OCI-LY3 (cell line): ENCODE measurements around the gene CABP1.
A peak's percentile ranks its signal among the peaks of the same experiment; 100 is the strongest.

Experiments used
- H2AFZ ChIP-seq: fragments of 200-600, 300-600 bp; shearing (Covaris generic); 2 replicates; pipeline ENCODE4 v1.6.0; 2014; ENCODE audit warnings: antibody characterized with exemption, low read depth, low read length
- H3K27ac ChIP-seq: fragments of 200-600, 300-600 bp; sonication (generic); 2 replicates; pipeline ENCODE4 v1.5.1; 2014; ENCODE audit warnings: mild to moderate bottlenecking, low read length, moderate library complexity, mixed read lengths
- H3K27me3 ChIP-seq: fragments of 200-600, 300-600 bp; sonication (generic); 2 replicates; pipeline ENCODE4 v1.6.1; 2014; ENCODE audit warnings: low read depth, low read length, mixed read lengths
- H3K36me3 ChIP-seq: fragments of 200-600, 300-600 bp; sonication (generic); replicated peaks from 2 replicates; pipeline ENCODE3; 2014; ENCODE audit warnings: low read depth, low read length, mixed read lengths
- H3K4me1 ChIP-seq: fragments of 300-600, 200-600 bp; sonication (generic); 2 replicates; pipeline ENCODE4 v1.6.1; 2014; ENCODE audit warnings: low read length, mixed read lengths
- H3K4me2 ChIP-seq: fragments of 200-600, 300-600 bp; sonication (generic); 2 replicates; pipeline ENCODE4 v1.6.1; 2014; ENCODE audit warnings: low read length, mixed read lengths
- H3K4me3 ChIP-seq: fragments of 300-600, 200-600 bp; sonication (generic); 2 replicates; pipeline ENCODE4 v1.5.1; 2014; ENCODE audit warnings: antibody characterized with exemption, mild to moderate bottlenecking, low read length, moderate library complexity
- H3K79me2 ChIP-seq: fragments of 300-600, 200-600 bp; shearing (Covaris generic); 2 replicates; pipeline ENCODE4 v1.6.1; 2014; ENCODE audit warnings: mild to moderate bottlenecking, low read length, mixed read lengths
- H3K9ac ChIP-seq: fragments of 300-600, 200-600 bp; shearing (Covaris generic); 2 replicates; pipeline ENCODE4 v1.6.0; 2014; ENCODE audit warnings: mild to moderate bottlenecking, low read length, moderate library complexity
- H3K9me3 ChIP-seq: fragments of 200-600, 300-600 bp; shearing (Covaris generic); 2 replicates; pipeline ENCODE4 v1.6.1; 2014; ENCODE audit warnings: low read length, mixed read lengths; ENCODE audit not compliant: insufficient read depth
- H4K20me1 ChIP-seq: fragments of 200-600, 300-600 bp; sonication (generic); 2 replicates; pipeline ENCODE4 v1.6.1; 2016; ENCODE audit warnings: low read length, mixed read lengths; ENCODE audit not compliant: insufficient read depth
- CTCF ChIP-seq: fragments of 200-600, 300-600 bp; sonication (generic); IDR thresholded peaks from 2 replicates; pipeline ENCODE4 v1.5.1; 2014; ENCODE audit warnings: antibody characterized with exemption, low read length, low read depth
- EZH2phosphoT487 ChIP-seq: fragments of 200-600 bp; shearing (Covaris generic); IDR thresholded peaks from 2 replicates; pipeline ENCODE4 v1.6.1; 2018; ENCODE audit warnings: antibody characterized with exemption, mixed run types, low read depth

CABP1 gene

GRCh38 chr12:120690978-120691377, 50.6 kb downstream of the CABP1 start:
- no peak overlapping the region for H3K27ac ChIP-seq

GRCh38 chr12:120692524-120693033, 52.2 kb downstream of the CABP1 start:
- no peaks in the 10 kb centered on the region for H3K27me3 ChIP-seq
- H2AFZ ChIP-seq: no peak overlapping the region
- no peak overlapping the region for H3K4me3 ChIP-seq
- no peak for TF ChIP-seq CTCF
- no peak overlapping the region for H3K9ac ChIP-seq
- H3K4me2 ChIP-seq: no peak overlapping the region
- no peak overlapping the region for H3K27ac ChIP-seq
- H4K20me1 ChIP-seq: peaks cover 65% of the 10 kb centered on the region
- peaks cover 59% of the 10 kb centered on the region for H3K36me3 ChIP-seq
- peaks cover 34% of the 10 kb centered on the region for H3K4me1 ChIP-seq
- peaks cover 78% of the 10 kb centered on the region for H3K79me2 ChIP-seq
- no peaks in the 10 kb centered on the region for H3K9me3 ChIP-seq

More at GRCh38 chr12:120690978-120691377, 50.6 kb downstream of the CABP1 start:
- Histone ChIP-seq H3K79me2 (peaks cover 79% of the 10 kb centered on the region), H3K9me3 (no peaks in the 10 kb centered on the region), H3K4me1 (peaks cover 21% of the 10 kb centered on the region), H4K20me1 (peaks cover 60% of the 10 kb centered on the region), H2AFZ (no peak overlapping the region), H3K4me3 (no peak overlapping the region), H3K4me2 (no peak overlapping the region), H3K36me3 (peaks cover 43% of the 10 kb centered on the region), H3K27me3 (no peaks in the 10 kb centered on the region), H3K9ac (no peak overlapping the region)
- no peak for TF ChIP-seq CTCF
- no peak for TF ChIP-seq EZH2phosphoT487

GRCh38 chr12:120693848-120694247, 53.4 kb downstream of the CABP1 start:
- Histone ChIP-seq H4K20me1 (peaks cover 53% of the 10 kb centered on the region), H3K4me2 (no peak overlapping the region), H3K36me3 (peaks cover 72% of the 10 kb centered on the region), H3K4me1 (peaks cover 35% of the 10 kb centered on the region), H3K79me2 (peaks cover 65% of the 10 kb centered on the region), H3K9ac (no peak overlapping the region), H2AFZ (no peak overlapping the region), H3K27me3 (no peaks in the 10 kb centered on the region), H3K9me3 (no peaks in the 10 kb centered on the region), H3K4me3 (no peak overlapping the region), H3K27ac (no peak overlapping the region)
- TF ChIP-seq CTCF: no peak
- no peak for TF ChIP-seq EZH2phosphoT487

GRCh38 chr12:120696626-120697025, 56.2 kb downstream of the CABP1 start:
- Histone ChIP-seq H2AFZ (no peak overlapping the region), H4K20me1 (peaks cover 27% of the 10 kb centered on the region), H3K4me3 (no peak overlapping the region), H3K4me1 (peaks cover 29% of the 10 kb centered on the region), H3K27ac (peak overlapping the region; percentile 44), H3K27me3 (no peaks in the 10 kb centered on the region), H3K79me2 (peaks cover 37% of the 10 kb centered on the region), H3K4me2 (peak overlapping the region; percentile 32), H3K9me3 (no peaks in the 10 kb centered on the region), H3K36me3 (peaks cover 88% of the 10 kb centered on the region), H3K9ac (no peak overlapping the region)
- TF ChIP-seq EZH2phosphoT487: no peak
- TF ChIP-seq CTCF: no peak
